COR-L47 (cell line): Measurements from ENCODE around the gene TAF12.
A peak's percentile ranks its signal among the peaks of the same experiment; 100 is the strongest.
"Not testable (repeated sequence)": the region's sequence is repeated elsewhere in the genome, so short reads cannot be mapped to it uniquely, and the experiment has no call there.

ENCODE experiments used
- DNase-seq: peaks from one replicate; lab custom pipeline; 2025; lab: John Stamatoyannopoulos, UW

The TAF12 gene

GRCh38 chr1:28581531-28582247, 61.2 kb downstream of the TAF12 start:
- peak; percentile 96 for DNase-seq

GRCh38 chr1:28580722-28581530, 61.9 kb downstream of the TAF12 start:
- DNase-seq = peak; percentile 38

GRCh38 chr1:28579401-28579800, 63.5 kb downstream of the TAF12 start:
- no peak for DNase-seq

- no peak for DNase-seq
Observed at GRCh38 chr1:28578696-28579218, 64.1 kb downstream of the TAF12 start.

DNA sequence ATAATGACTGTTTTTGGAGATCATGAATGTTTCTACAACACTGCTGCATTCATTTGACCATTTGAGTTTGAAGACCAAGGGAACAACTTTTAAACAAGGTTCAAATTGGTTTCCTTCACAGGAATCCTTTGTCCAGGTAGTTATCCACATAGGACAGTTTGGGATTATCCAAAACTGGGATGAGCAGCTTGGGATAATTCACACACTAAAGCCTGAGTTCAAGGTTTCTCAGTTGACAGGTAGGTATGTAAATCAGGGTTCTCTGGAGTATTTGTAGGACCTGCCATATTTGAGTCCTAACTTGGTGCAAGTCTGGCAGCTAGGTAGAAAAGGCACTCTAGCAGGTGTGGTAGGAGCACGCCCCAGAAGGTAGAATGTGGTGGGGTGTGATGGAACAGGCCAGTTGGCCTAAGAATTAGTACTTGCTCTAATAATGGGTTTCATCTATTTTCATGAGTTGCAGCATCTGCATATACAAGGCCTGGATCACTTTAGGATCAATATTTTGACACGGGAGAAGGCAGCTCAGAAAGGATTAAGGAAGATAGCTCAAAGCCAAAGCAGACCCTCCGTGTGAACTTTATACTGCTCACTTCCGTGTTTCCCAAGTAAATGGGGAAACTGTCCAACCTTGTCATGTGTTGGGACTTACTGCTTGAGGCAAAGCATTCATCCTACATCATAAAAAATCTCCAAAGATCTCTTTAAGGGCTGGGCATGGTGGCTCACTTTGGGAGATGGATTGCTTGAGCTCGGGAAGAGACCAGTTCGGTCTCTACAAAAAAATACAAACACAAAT, 64.9 kb downstream of the TAF12 start:
- no peak for DNase-seq

DNA sequence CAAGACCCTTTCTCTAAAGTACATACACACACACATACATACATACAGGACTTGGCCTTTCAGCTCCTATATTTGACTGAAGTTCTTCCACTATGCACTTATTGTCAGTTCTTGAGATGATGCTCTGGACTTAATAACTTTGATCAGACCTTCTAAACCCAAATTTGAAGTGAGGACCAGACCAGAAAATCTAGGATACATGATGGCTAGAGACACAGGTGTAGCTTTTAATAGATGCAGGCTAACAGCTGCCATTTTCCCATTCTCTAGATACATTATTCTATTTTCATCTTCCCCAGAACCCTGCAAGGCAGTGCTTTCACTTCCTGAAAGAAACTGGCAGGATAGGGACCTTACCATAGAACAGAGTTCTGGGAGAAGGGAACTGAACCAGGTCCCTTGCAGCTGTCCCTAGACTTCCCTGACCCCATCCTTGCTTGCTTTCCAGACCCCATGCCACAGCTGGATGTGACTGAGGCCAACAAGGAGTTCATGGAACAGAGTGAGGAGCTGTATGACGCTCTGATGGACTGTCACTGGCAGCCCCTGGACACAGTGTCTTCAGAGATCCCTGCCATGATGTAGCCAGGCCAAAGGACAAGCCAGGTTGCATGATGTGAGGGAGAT, 65.7 kb downstream of the TAF12 start:
- DNase-seq = no peak

DNA sequence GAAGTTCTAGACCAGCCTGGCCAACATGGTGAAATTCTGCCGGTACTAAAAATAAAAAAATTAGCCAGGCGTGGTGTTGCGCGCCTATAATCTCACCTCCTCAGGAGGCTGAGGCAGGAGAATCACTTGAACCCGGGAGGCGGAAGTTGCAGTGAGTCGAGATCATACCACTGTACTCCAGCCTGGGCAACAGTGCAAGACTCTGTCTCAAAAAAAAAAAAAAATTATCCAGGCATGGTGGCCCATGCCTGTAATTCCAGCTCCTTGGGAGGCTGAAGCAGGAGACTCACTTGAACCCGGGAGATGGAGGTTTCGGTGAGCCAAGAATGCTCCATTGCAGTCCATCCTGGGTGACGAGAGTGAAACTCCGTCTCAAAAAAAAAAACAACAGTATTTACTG, 69.3 kb downstream of the TAF12 start:
- DNase-seq = no peak

GRCh38 chr1:28572891-28573290, 70.0 kb downstream of the TAF12 start:
- not testable (repeated sequence) for DNase-seq

DNA sequence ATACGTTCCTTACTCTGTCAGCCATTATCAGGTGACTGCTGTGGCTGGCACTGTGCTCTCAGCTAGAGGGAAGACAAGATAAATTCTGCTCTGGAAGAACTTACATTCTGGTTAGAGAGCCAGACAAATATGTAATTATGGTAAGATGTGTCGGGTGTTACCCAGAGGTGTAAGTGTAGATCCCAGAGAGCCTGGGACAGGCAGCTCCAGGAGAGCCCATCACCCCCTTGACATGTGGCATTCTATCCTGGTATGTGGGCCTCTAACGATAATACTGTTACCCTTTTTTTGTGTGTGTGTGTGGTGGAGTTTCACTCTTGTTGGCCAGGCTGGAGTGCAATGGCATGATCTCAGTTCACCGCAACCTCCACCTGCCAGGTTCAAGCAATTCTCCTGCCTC, 71.0 kb downstream of the TAF12 start:
- DNase-seq = no peak

- DNase-seq = no peak
Observed at GRCh38 chr1:28566931-28567330, 75.9 kb downstream of the TAF12 start.

DNA sequence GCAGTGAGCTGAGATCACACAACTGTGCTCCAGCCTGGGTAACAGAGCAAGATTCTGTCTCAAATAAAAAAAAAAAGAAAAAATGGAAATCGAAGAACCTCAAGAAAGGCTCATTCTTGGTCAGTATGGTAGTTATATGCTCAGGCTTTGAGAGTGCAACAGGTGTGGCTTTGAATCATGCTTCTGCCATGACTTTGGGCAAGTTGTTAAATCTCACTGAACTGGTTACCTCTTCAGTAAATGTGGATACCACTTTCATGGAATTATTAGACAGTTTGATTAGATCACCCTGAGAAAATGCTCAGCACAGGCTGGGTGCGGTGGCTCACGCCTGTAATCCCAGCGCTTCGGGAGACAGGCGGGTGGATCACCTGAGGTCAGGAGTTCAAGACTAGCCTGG, 77.1 kb downstream of the TAF12 start:
- no peak for DNase-seq

GRCh38 chr1:28565040-28565439, 77.8 kb downstream of the TAF12 start:
- DNase-seq = no peak

- no peak for DNase-seq
Observed at GRCh38 chr1:28564310-28564709, 78.6 kb downstream of the TAF12 start.

DNA sequence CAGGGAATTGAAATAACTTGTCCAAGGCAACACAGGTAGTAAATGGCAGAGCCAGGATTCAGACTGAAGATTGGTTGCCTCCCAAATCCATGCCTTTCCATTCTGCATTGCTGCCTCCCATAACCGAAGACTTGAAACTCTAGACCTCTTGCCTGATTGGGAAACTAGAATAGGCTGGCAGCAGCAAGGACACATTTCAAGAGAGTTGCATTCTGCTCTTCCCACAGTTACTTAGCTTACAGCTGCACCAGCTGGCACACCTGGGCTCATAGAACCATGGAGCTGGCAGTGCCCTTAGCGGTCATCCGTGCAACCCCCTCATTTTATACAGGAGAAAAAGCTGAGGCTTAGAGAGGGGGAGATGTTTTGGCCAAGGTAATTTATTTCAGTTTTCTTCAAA, 82.0 kb downstream of the TAF12 start:
- no peak for DNase-seq
